Stimulated activated CD8-positive, alpha-beta memory T cell treated with anti-CD3 and anti-CD28 coated beads, Interleukin-12 subunit alpha, Interleukin-12 subunit beta, amount 100 ng/mL, for 4 hours (primary cell): ENCODE results near the gene NME9.

Experiments used
- DNase-seq: peaks from one replicate; pipeline ENCODE4 v3.0.0-alpha.2; 2020; ENCODE audit warnings: low read depth

Gene NME9

GRCh38 chr3:138332472-138333073 lies 2.9 kb upstream of the NME9 start:
- DNase-seq, result no peak

DNA sequence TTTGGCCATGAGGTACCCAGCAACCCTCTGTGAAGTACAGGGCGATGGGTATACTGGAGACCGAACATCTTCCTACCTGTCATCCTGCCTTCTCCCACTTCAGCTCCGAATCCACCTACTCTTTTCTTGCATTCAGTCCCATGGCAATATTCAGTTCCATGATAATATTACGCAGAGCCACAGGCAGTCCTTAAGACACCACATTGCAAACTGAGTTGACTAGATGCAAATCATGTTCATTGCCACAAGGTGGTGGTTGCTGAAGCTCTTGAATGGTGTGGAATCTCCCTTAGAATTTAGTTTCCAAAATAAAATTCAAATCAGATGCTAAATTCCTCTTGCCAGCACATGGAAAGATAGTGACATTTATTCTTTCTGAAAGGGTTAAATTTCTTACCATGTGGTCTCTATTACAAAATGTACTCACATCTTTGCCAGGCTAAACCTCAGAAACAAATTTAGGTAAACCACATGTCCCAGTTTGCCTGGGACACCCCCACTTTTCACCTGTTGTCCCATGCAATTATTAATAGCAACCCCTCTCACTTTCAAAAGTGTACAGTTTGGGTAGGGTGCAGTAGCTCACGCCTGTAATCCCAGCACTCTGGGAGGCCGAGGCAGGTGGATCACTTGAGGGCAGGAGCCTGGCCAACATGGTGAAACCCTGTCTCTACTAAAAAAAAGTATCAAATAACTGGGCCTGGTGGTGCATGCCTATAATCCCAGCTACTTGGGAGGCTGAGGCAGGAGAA lies 1.7 kb upstream of the NME9 start:
- DNase-seq, result no peak

- no peak for DNase-seq
These were observed 288 bp upstream of the NME9 start for GRCh38 chr3:138329984-138330293.

GRCh38 chr3:138328341-138328740 lies 1.3 kb downstream of the NME9 start:
- DNase-seq, result no peak

GRCh38 chr3:138327831-138328230 lies 1.8 kb downstream of the NME9 start:
- DNase-seq, result no peak

DNA sequence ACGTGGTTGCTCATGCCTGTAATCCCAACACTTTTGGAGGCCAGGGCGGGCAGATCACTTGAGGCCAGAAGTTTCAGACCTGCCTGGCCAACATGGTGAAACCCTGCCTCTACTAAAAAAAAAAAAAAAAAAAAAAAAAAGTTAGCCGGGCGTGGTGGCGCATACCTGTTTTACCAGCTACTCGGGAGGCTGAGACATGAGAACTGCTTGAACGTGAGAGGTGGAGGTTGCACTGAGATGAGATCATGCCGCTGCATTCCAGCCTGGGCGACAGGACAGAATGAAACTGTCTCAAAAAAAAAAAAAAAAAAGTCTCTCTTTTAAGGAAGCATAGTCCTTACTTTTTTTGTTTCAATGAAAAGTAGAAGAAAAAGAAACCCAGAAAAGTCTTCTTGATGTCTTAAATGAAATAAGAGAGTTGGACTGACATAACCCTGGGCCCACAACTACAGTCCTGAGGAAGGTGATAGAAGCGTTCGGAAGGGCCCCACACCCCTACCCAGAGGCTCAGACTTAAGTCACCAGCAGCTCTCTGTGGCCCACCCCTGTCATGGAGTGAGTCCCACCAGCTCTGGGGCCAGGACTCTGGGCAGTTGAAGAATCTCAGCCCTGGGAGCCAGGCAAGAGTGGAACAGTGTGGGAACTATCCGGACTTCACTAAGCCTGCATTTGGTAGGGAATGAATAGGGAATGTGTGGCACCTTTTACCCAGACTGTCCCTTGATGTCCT lies 2.6 kb downstream of the NME9 start:
- DNase-seq, result no peak

GRCh38 chr3:138325990-138326389 lies 3.7 kb downstream of the NME9 start:
- DNase-seq, result no peak

GRCh38 chr3:138323971-138324370 lies 5.7 kb downstream of the NME9 start:
- DNase-seq, result no peak

- DNase-seq, result no peak
These were observed 12.0 kb downstream of the NME9 start for GRCh38 chr3:138317687-138318086.

GRCh38 chr3:138314751-138315150 lies 14.9 kb downstream of the NME9 start:
- DNase-seq, result no peak

- DNase-seq, result no peak
These were observed 19.2 kb downstream of the NME9 start for GRCh38 chr3:138310494-138310893.

DNA sequence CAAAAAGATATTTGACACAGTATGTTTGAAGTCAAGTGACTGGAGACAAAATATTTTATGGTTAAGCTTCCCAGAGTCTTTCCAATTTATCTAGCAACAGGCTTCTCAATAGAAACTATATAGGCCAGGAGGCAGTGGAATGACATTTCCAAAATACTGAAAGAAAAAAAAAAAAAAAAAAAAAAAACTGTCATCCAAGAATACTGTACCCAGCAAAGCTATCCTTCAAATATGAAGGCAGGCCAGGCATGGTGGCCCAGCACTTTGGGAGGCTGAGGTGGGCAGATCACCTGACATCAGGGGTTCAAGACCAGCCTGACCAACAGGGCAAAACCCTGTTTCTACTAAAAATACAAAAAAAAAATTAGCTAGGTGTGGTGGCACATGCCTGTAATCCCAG lies 20.9 kb downstream of the NME9 start:
- DNase-seq, result no peak

GRCh38 chr3:138307899-138308298 lies 21.8 kb downstream of the NME9 start:
- no peak for DNase-seq

GRCh38 chr3:138303474-138303873 lies 26.2 kb downstream of the NME9 start:
- DNase-seq, result no peak

DNA sequence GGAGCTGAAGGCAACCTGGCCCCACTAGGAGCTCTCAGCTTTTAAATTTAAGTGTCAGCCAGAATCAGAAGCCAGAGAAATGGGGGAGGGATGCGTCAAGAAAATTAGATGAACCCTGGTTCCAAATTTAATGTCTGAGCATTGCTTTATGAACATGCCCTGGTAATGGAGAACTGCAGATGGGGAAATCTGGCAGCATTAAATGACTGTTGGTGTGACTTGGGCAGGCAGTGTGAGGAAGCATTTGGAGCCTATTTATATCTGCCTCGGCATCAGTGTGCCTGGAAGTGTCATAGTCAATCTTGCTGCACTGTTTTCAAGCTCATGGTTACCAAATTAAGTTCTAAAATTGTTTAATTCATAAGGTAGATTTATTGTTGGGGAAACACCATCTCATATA lies 29.0 kb downstream of the NME9 start:
- DNase-seq, result no peak

- DNase-seq, result no peak
These were observed 31.8 kb downstream of the NME9 start for GRCh38 chr3:138297876-138298275.

DNA sequence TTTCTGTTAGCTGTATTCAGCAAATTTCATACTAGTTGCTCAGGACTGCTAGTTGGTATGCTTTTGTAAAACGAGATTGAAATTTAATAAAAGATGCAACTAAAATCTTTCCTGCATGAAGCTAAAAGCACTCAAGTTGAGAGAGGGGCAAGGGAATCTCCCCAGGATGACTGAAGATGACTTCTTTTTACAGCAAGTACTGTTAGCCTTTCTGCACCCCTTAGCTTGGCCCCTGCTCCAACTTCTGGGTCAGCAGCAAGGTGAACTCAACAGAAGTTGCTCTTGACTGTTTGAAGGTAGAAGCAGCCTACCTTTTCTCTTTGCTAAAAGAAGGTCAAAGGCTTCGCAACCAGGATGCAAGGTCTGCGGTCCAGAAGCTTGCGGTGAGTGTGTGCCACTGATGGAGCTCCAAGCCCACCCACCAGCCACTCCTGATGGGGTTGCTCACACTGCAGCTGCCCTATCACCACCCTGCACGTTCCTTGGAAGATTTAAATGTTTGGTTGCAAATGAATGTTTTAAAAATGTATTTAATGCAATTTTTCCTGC lies 32.5 kb downstream of the NME9 start:
- no peak for DNase-seq

DNA sequence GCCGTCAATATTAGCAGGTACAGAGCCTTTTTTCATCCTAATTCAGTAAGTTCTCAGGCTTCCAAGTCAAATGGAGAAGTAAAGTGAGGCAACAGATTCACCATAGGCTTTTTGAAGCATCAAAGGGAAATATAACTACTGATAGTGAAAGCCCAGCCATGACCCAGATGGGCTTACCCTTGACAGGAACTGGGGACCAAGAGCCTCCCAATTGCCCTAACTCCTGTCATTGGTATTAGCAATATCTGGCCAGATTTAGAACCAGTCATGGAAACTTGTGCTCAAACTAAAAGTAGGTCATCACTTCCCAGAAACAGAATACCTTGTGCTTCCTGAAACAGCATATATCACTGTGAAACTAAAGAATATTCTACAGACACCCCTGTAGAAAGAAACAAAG lies 33.0 kb downstream of the NME9 start:
- DNase-seq, result no peak

GRCh38 chr3:138289701-138290100 lies 40.0 kb downstream of the NME9 start:
- DNase-seq, result no peak

GRCh38 chr3:138289260-138289659 lies 40.4 kb downstream of the NME9 start:
- DNase-seq, result no peak

DNA sequence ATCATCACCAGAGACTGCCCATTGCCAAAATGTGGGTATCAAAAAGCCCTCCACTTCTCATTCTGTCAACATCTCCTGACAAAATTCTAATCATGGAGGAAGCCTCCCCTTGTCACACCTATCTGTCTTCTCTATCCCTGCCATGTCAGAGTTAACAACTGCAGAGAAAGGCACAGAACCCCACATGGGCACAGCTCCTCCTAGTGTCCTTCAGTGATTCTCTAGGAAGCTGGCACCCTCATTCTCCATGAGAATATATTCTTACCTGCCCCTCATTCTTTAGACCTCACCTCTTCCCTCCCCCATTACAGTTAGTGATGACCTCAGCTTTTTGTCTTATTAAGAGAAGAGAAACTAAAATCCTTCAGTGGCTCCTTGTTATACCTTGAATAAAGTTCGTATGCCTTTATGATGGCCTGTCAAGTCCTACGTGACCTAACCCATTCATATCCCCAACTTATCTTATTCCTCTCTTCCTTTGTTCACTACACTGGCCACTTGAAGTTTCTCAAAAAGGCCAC lies 44.6 kb downstream of the NME9 start:
- DNase-seq, result no peak

GRCh38 chr3:138284079-138284478 lies 45.6 kb downstream of the NME9 start:
- no peak for DNase-seq

DNA sequence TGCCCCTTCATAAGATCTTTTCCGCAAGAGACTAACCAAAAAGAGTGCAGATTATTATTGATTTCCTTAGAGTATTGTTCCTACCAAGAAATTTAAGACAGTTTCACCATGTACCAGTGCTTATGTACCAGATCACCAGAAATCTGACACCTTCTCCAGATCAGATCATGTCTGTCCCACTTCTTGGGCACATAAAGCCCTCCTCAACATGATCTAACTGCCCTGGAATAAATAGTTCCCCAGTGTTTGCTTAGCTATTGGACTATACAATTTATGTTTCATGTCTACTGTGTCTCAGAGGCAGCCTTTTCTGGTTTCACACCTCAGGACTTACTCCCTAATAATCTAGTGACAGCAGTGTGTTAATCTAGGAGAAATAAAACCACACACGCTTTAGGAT lies 46.8 kb downstream of the NME9 start:
- no peak for DNase-seq
